HepG2 (cell line): ENCODE measurements around the gene KIFC1. TPM values are rescaled to one million over a fixed set of nuclear protein-coding genes. Genes with fewer than 3 reads are reported as not detected.

Experiments used
- ASH2L ChIP-seq: fragments of 300-600, 200-600 bp; sonication (generic); IDR thresholded peaks from 2 replicates; pipeline ENCODE4 v1.7.0; 2017; ENCODE audit warnings: low read depth, mild to moderate bottlenecking, moderate library complexity, mixed read lengths, low read length; ENCODE audit not compliant: insufficient read length
- HNRNPH1 ChIP-seq: fragments of 200-400 bp; formaldehyde crosslinking; optimal IDR thresholded peaks from 2 replicates; pipeline ENCODE3; 2017; ENCODE audit warnings: mild to moderate bottlenecking, low read depth, low read length
- KLF11 ChIP-seq: IDR thresholded peaks from 2 replicates; pipeline ENCODE4 v1.6.1; 2016; ENCODE audit warnings: missing compliant biosample characterization
- KLF12 ChIP-seq: sonication (generic); formaldehyde crosslinking; IDR thresholded peaks from 2 replicates; pipeline ENCODE4 v1.4.0; 2020; ENCODE audit warnings: missing genetic modification reagents, borderline replicate concordance
- KMT2A ChIP-seq: sonication (generic); formaldehyde crosslinking; IDR thresholded peaks from 2 replicates; pipeline ENCODE4 v1.4.0; 2020; ENCODE audit warnings: missing genetic modification reagents
- MATR3 ChIP-seq: sonication (generic); formaldehyde crosslinking; IDR thresholded peaks from 2 replicates; pipeline ENCODE4 v1.4.0; 2020; ENCODE audit warnings: missing genetic modification reagents
- NBN ChIP-seq: fragments of 450-650 bp; conservative IDR thresholded peaks from 2 replicates; pipeline ENCODE4 v1.6.1; 2017
- RARG ChIP-seq: sonication (generic); formaldehyde crosslinking; IDR thresholded peaks from 2 replicates; pipeline ENCODE4 v1.4.0; 2020; ENCODE audit warnings: low read depth, mild to moderate bottlenecking, missing genetic modification reagents
- ZNF180 ChIP-seq: sonication (generic); formaldehyde crosslinking; IDR thresholded peaks from 2 replicates; pipeline ENCODE4 v1.4.0; 2020; ENCODE audit warnings: low read depth, missing genetic modification reagents, borderline replicate concordance
- ZNF557 ChIP-seq: sonication (generic); formaldehyde crosslinking; IDR thresholded peaks from 2 replicates; pipeline ENCODE4 v1.4.0; 2020; ENCODE audit warnings: missing genetic modification reagents
- ZNF598 ChIP-seq: sonication (generic); formaldehyde crosslinking; IDR thresholded peaks from 2 replicates; pipeline ENCODE4 v1.5.1; 2020; ENCODE audit warnings: mild to moderate bottlenecking, missing genetic modification reagents, borderline replicate concordance
- ZNF672 ChIP-seq: sonication (generic); formaldehyde crosslinking; IDR thresholded peaks from 2 replicates; pipeline ENCODE4 v1.8.1; 2022; ENCODE audit warnings: missing genetic modification reagents
- ZNF780A ChIP-seq: sonication (generic); formaldehyde crosslinking; IDR thresholded peaks from 2 replicates; pipeline ENCODE4 v1.8.0; 2022; ENCODE audit warnings: mild to moderate bottlenecking, missing genetic modification reagents, moderate library complexity
- ZNF879 ChIP-seq: sonication (generic); formaldehyde crosslinking; IDR thresholded peaks from 2 replicates; pipeline ENCODE4 v1.8.1; 2023; ENCODE audit warnings: missing genetic modification reagents
- polyA plus RNA-seq, 8 experiments: library from polyadenylated mRNA; depleted of rRNA in 3 of 8; stranded (reverse) in 7 of 8; unstranded in 1 of 8; fragments of >200 nt; fragmentation: Illumina TruSeq in 4 of 8; extraction: Trizol in 4 of 8; gene quantifications; 2 replicates each; pipeline versions ENCODE4 v1.2.1 to v1.2.3, GENCODE V29; 2011 to 2016; ENCODE audit warnings: low read depth in 4 of 8, missing spikeins in 1 of 8, mixed read lengths in 1 of 8; ENCODE audit not compliant: insufficient read depth in 1 of 8
- total RNA-seq, 5 experiments: library from RNA; depleted of rRNA; stranded (reverse); fragments of >200 nt; fragmentation: Illumina TruSeq; extraction: Trizol; gene quantifications; 2 replicates each; pipeline ENCODE4 v1.2.3, GENCODE V29; 2016; ENCODE audit warnings: low read depth in 1 of 5
- TF ChIP-seq, protein P1 (sequence below): IDR thresholded peaks from 2 replicates; pipeline ENCODE4 v1.6.1; 2012; ENCODE audit warnings: low read length, improper control_type of control experiment
- TF ChIP-seq, protein P2 (sequence below): sonication (generic); formaldehyde crosslinking; IDR thresholded peaks from 2 replicates; pipeline ENCODE4 v1.5.0; 2020; ENCODE audit warnings: mild to moderate bottlenecking, missing genetic modification reagents
- TF ChIP-seq, protein P3 (sequence below): sonication (generic); formaldehyde crosslinking; IDR thresholded peaks from 2 replicates; pipeline ENCODE4 v1.4.0; 2020; ENCODE audit warnings: missing genetic modification reagents
- TF ChIP-seq, protein P4 (sequence below): sonication (generic); formaldehyde crosslinking; IDR thresholded peaks from 2 replicates; pipeline ENCODE4 v1.4.0; 2020; ENCODE audit warnings: mild to moderate bottlenecking, missing genetic modification reagents
- TF ChIP-seq, protein P5 (sequence below): IDR thresholded peaks from 2 replicates; pipeline ENCODE4 v1.6.1; 2018; ENCODE audit warnings: missing genetic modification reagents

Gene KIFC1
- total and polyA plus RNA-seq, 2 of the 13 experiments (the other 11 are each of a cell fraction or from before 2014, with no cell fraction given) = 25.0 to 45.5 TPM

DNA sequence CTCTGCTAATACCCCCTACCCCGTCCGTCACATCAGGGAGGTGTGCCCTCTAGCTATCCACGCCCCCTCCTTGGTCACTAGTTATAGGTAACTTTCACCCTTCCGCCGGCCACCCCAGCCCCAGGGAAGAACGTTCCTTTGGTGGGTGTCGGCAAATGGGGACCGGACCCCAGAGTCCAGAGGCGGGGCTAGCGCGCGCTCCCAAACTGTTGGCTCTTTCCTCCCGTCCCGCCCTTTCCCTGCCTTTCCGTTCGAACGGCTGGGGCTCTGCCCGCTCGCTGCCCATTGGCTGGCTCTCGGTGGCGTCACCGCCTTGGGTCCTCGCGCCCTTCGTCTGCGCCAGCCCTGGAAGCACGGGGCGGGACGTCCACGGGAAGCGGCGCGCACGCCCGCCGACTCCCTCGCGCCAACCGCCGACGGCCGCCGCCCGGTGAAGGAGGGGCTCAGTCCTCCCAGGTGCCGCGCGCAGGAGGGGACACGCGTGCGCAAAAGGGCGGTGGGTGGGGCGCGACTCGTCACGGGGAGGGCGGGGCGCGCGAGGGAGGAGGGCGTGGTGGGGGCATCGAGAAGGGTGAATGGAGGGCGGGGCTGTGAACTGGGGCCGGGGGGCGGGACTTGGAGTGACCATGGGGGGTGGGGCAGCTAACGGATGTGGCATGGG lies 18.6 kb downstream of the KIFC1 start (continued):
- TF ChIP-seq, protein P1, sequence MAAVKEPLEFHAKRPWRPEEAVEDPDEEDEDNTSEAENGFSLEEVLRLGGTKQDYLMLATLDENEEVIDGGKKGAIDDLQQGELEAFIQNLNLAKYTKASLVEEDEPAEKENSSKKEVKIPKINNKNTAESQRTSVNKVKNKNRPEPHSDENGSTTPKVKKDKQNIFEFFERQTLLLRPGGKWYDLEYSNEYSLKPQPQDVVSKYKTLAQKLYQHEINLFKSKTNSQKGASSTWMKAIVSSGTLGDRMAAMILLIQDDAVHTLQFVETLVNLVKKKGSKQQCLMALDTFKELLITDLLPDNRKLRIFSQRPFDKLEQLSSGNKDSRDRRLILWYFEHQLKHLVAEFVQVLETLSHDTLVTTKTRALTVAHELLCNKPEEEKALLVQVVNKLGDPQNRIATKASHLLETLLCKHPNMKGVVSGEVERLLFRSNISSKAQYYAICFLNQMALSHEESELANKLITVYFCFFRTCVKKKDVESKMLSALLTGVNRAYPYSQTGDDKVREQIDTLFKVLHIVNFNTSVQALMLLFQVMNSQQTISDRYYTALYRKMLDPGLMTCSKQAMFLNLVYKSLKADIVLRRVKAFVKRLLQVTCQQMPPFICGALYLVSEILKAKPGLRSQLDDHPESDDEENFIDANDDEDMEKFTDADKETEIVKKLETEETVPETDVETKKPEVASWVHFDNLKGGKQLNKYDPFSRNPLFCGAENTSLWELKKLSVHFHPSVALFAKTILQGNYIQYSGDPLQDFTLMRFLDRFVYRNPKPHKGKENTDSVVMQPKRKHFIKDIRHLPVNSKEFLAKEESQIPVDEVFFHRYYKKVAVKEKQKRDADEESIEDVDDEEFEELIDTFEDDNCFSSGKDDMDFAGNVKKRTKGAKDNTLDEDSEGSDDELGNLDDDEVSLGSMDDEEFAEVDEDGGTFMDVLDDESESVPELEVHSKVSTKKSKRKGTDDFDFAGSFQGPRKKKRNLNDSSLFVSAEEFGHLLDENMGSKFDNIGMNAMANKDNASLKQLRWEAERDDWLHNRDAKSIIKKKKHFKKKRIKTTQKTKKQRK = no peak
- TF ChIP-seq, protein P2, sequence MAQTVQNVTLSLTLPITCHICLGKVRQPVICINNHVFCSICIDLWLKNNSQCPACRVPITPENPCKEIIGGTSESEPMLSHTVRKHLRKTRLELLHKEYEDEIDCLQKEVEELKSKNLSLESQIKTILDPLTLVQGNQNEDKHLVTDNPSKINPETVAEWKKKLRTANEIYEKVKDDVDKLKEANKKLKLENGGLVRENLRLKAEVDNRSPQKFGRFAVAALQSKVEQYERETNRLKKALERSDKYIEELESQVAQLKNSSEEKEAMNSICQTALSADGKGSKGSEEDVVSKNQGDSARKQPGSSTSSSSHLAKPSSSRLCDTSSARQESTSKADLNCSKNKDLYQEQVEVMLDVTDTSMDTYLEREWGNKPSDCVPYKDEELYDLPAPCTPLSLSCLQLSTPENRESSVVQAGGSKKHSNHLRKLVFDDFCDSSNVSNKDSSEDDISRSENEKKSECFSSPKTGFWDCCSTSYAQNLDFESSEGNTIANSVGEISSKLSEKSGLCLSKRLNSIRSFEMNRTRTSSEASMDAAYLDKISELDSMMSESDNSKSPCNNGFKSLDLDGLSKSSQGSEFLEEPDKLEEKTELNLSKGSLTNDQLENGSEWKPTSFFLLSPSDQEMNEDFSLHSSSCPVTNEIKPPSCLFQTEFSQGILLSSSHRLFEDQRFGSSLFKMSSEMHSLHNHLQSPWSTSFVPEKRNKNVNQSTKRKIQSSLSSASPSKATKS = no peak
- TF ChIP-seq HNRNPH1 (no peak), ZNF780A (CRISPR knock-in tag) (peak; percentile 98), RARG (CRISPR knock-in tag) (no peak), ZNF598 (CRISPR knock-in tag) (no peak), ZNF879 (CRISPR knock-in tag) (peak; percentile 87), ZNF557 (CRISPR knock-in tag) (peak; percentile 80; the same call in 1 of the 2 replicates), KMT2A (CRISPR knock-in tag) (peak; percentile 61; the same call in 1 of the 2 replicates), MATR3 (no peak), KLF11 (CRISPR knock-in tag) (0 out of 2 replicates have a peak, but pooled peaks have one; percentile 60), ZNF672 (CRISPR knock-in tag) (peak; percentile 94; the same call in 1 of the 2 replicates), NBN (no peak), KLF12 (CRISPR knock-in tag) (peak; percentile 93), ZNF180 (no peak), ASH2L (peak; percentile 57)
- TF ChIP-seq, protein P3, sequence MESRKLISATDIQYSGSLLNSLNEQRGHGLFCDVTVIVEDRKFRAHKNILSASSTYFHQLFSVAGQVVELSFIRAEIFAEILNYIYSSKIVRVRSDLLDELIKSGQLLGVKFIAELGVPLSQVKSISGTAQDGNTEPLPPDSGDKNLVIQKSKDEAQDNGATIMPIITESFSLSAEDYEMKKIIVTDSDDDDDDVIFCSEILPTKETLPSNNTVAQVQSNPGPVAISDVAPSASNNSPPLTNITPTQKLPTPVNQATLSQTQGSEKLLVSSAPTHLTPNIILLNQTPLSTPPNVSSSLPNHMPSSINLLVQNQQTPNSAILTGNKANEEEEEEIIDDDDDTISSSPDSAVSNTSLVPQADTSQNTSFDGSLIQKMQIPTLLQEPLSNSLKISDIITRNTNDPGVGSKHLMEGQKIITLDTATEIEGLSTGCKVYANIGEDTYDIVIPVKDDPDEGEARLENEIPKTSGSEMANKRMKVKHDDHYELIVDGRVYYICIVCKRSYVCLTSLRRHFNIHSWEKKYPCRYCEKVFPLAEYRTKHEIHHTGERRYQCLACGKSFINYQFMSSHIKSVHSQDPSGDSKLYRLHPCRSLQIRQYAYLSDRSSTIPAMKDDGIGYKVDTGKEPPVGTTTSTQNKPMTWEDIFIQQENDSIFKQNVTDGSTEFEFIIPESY (CRISPR knock-in tag) = peak; percentile 65
- TF ChIP-seq, protein P4, sequence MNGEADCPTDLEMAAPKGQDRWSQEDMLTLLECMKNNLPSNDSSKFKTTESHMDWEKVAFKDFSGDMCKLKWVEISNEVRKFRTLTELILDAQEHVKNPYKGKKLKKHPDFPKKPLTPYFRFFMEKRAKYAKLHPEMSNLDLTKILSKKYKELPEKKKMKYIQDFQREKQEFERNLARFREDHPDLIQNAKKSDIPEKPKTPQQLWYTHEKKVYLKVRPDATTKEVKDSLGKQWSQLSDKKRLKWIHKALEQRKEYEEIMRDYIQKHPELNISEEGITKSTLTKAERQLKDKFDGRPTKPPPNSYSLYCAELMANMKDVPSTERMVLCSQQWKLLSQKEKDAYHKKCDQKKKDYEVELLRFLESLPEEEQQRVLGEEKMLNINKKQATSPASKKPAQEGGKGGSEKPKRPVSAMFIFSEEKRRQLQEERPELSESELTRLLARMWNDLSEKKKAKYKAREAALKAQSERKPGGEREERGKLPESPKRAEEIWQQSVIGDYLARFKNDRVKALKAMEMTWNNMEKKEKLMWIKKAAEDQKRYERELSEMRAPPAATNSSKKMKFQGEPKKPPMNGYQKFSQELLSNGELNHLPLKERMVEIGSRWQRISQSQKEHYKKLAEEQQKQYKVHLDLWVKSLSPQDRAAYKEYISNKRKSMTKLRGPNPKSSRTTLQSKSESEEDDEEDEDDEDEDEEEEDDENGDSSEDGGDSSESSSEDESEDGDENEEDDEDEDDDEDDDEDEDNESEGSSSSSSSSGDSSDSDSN (CRISPR knock-in tag) = peak; percentile 70; the same call in 1 of the 2 replicates
- TF ChIP-seq, protein P5, sequence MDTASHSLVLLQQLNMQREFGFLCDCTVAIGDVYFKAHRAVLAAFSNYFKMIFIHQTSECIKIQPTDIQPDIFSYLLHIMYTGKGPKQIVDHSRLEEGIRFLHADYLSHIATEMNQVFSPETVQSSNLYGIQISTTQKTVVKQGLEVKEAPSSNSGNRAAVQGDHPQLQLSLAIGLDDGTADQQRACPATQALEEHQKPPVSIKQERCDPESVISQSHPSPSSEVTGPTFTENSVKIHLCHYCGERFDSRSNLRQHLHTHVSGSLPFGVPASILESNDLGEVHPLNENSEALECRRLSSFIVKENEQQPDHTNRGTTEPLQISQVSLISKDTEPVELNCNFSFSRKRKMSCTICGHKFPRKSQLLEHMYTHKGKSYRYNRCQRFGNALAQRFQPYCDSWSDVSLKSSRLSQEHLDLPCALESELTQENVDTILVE (CRISPR knock-in tag) = peak; percentile 97
